Measurements from ENCODE around the gene CLEC16A. TPM values are rescaled to one million over a fixed set of nuclear protein-coding genes. Genes with fewer than 3 reads are reported as not detected.

Gene CLEC16A
- total and polyA plus RNA-seq, 9 of the 15 experiments (the other 6 are each of a cell fraction or from before 2014, with no cell fraction given) = 1.00 to 22.3 (median 10.0) TPM

DNA sequence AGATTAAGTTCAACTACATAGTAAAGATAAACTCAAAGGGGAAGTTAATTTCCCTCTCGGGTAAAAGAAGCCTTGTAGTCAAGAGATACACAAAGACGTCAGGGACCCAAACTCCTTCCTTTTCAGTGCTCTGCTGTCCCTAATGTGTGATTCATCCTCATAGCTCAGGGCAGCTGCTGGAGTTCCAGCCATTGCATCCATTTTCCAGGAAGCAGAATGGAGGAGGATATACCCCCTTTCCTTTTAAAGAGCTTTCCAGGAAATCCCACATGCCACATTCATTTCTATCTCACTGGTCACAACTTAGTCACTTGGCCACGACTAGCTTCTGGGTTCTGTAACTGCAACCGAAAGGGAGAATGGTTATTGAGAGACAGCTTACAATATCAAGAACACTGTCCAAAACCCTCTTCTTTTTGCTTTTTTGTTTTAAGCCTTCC, 216.3 kb downstream of the CLEC16A start (continued):
- peak; percentile 55 for TF ChIP-seq ETV1 (tag; conservative IDR thresholded peaks at IDR 0.05; ENCODE audit: low read depth)
- TF ChIP-seq EP300 (IDR thresholded peaks at IDR 0.05; ENCODE audit: low read length) = peak; percentile 34
- TF ChIP-seq RBM17 (IDR thresholded peaks at IDR 0.05; ENCODE audit: borderline replicate concordance, low read depth, low read length) = no peak
- TF ChIP-seq NELFE (IDR thresholded peaks at IDR 0.05; ENCODE audit: insufficient read depth, insufficient read length) = no peak
- TF ChIP-seq FOSL1 (tag; conservative IDR thresholded peaks at IDR 0.05) = peak; percentile 69
- TF ChIP-seq ELF2 (CRISPR knock-in tag; IDR thresholded peaks at IDR 0.05) = no peak
- TF ChIP-seq, protein P1, sequence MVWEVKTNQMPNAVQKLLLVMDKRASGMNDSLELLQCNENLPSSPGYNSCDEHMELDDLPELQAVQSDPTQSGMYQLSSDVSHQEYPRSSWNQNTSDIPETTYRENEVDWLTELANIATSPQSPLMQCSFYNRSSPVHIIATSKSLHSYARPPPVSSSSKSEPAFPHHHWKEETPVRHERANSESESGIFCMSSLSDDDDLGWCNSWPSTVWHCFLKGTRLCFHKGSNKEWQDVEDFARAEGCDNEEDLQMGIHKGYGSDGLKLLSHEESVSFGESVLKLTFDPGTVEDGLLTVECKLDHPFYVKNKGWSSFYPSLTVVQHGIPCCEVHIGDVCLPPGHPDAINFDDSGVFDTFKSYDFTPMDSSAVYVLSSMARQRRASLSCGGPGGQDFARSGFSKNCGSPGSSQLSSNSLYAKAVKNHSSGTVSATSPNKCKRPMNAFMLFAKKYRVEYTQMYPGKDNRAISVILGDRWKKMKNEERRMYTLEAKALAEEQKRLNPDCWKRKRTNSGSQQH (CRISPR knock-in tag; IDR thresholded peaks at IDR 0.05) = no peak
- peak; percentile 49; the same call in 1 of the 2 replicates for TF ChIP-seq SMARCE1 (IDR thresholded peaks at IDR 0.05)
- peak; percentile 96 for TF ChIP-seq BCOR (IDR thresholded peaks at IDR 0.05)
- no peak for TF ChIP-seq PREB (CRISPR knock-in tag; IDR thresholded peaks at IDR 0.05)
- peak; percentile 69; the same call in 1 of the 2 replicates for TF ChIP-seq MTA3 (IDR thresholded peaks at IDR 0.05; ENCODE audit: borderline replicate concordance)
- peak; percentile 39; the same call in 1 of the 2 replicates for TF ChIP-seq ZNF592 (IDR thresholded peaks at IDR 0.05)
- TF ChIP-seq, protein P2, sequence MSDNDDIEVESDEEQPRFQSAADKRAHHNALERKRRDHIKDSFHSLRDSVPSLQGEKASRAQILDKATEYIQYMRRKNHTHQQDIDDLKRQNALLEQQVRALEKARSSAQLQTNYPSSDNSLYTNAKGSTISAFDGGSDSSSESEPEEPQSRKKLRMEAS (CRISPR knock-in tag; IDR thresholded peaks at IDR 0.05) = no peak
- peak; percentile 69 for TF ChIP-seq CHD4 (IDR thresholded peaks at IDR 0.05; ENCODE audit: insufficient read depth, insufficient replicate concordance, low read depth, low read length, poor library complexity, severe bottlenecking)
- no peak for TF ChIP-seq PRMT5 (CRISPR knock-in tag; IDR thresholded peaks at IDR 0.05)
- no peak for TF ChIP-seq POLR3G (IDR thresholded peaks at IDR 0.05; ENCODE audit: extremely low read depth, insufficient read length, insufficient replicate concordance)
- TF ChIP-seq, protein P3, sequence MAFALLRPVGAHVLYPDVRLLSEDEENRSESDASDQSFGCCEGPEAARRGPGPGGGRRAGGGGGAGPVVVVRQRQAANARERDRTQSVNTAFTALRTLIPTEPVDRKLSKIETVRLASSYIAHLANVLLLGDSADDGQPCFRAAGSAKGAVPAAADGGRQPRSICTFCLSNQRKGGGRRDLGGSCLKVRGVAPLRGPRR (CRISPR knock-in tag; IDR thresholded peaks at IDR 0.05) = no peak
- no peak for TF ChIP-seq MYC (IDR thresholded peaks at IDR 0.05; ENCODE audit: low read depth, low read length)
- TF ChIP-seq MYC (CRISPR knock-in tag; IDR thresholded peaks at IDR 0.05; ENCODE audit: borderline replicate concordance, low read depth) = no peak
- no peak for TF ChIP-seq ARID2 (IDR thresholded peaks at IDR 0.05)
- TF ChIP-seq ATF1 (CRISPR knock-in tag; IDR thresholded peaks at IDR 0.05) = no peak
- TF ChIP-seq ATF1 (tag; IDR thresholded peaks at IDR 0.05) = peak; percentile 13; the same call in 1 of the 2 replicates
- TF ChIP-seq HMGN3 (IDR thresholded peaks at IDR 0.05; ENCODE audit: borderline replicate concordance, extremely low read depth, insufficient read length, low read depth, low read length) = no peak

Data from K562 (cell line).